ENCODE data around the gene CHDH.

The CHDH gene, protein sequence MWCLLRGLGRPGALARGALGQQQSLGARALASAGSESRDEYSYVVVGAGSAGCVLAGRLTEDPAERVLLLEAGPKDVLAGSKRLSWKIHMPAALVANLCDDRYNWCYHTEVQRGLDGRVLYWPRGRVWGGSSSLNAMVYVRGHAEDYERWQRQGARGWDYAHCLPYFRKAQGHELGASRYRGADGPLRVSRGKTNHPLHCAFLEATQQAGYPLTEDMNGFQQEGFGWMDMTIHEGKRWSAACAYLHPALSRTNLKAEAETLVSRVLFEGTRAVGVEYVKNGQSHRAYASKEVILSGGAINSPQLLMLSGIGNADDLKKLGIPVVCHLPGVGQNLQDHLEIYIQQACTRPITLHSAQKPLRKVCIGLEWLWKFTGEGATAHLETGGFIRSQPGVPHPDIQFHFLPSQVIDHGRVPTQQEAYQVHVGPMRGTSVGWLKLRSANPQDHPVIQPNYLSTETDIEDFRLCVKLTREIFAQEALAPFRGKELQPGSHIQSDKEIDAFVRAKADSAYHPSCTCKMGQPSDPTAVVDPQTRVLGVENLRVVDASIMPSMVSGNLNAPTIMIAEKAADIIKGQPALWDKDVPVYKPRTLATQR

DNA sequence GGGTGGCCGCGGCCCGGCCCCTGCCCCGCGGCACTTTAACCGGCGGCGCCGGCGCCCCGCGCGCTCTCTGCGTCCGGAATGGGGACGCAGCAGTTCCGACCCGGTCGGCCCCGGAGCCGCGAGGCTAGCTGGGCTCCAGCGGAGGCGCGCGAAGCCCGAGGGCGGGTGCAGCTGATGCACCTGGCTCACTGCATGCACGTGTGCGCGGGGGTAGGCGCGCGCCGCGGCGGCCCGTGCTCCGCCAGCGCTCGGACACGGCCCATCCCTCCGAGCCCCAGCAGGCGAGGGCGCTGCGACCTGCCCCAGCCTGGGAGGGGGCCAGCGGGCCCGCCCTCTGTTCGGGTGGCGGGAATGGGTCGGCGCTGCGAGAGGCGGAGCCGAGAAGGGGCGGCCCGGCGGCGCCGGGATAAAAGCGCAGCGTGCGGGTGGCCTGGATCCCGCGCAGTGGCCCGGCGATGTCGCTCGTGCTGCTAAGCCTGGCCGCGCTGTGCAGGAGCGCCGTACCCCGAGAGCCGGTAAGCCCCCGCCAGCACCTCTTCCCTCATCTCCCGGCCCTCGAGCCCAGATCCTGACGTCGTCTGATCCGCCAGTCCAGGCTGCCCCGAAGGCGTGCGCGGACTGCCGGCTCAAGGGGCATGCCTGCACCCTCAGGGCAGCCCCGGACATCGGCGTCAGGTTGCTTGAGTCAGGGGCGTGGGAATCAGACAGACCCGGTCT lies at the start of gene CHDH, which contains the start of gene IL17RB:
CHDH (minus strand) TSS at position 286 of the 717 bp plus-strand sequence. CDS start 22,411 bp downstream, outside the sequence.
IL17RB (plus strand) TSS at position 435 of the 717 bp plus-strand sequence; CDS start at position 456, 21 bp downstream.
- peak; percentile 52 for DNase-seq (ENCODE audit: low spot score)

DNA sequence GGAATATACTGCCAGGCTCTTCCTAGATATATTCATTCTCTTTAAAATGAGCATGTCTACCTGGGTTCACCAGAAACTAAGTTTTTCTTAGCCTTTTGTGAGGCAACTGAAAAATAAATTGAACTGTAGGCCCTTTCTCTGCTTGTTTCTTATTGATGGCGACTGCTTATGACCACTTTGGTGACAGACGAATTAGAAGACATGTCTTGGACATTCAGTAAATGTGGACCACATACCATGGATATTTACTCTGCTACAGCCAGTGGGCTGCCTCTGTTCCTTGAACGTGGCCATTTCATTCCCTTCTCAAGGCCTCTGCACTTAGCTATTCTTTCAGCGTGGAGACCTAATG lies 46.0 kb upstream of the CHDH start:
- DNase-seq (ENCODE audit: low spot score) = no peak

DNA sequence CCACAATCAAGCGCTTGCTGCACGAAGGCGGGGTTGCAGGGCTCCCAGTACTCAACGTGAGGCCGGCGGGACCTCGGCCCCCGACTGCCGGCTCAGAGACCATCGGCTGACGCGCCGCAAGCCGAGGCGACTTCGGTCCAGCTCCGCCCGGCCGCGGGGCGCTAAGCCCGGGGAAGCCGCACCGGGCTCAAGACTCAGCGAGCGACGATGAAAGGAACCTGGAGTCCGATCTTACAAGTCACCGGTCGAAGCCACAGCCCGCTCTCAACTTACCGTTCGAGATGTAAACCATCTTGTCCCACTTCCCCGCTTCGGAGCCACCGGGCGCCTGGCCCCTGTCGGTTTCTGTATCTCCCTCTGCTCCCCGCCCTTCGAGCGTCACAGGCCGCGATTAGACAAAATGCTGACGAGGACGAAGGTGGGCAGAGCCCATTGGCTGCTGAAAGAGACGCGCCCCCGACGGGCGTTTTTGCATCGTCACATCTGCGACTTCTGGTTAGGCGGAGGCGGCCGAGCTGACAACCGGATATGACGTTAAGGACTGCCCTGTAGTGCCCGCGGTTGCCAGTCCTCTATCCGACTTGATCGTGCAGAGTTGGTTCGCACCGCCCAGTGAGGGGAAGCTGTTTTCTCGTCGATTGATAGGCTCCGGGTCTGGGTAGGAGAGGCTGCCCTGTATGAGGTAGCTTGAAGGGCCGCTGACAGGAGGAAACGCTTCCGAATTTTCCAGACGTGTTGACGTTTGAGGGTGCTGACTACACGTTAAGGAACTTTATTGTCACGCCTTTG lies 45.5 kb upstream of the CHDH start, which contains the start of gene SELENOK:
SELENOK (minus strand) TSS at position 363 of the 789 bp plus-strand sequence.
- DNase-seq (ENCODE audit: low spot score) = peak; percentile 100

DNA sequence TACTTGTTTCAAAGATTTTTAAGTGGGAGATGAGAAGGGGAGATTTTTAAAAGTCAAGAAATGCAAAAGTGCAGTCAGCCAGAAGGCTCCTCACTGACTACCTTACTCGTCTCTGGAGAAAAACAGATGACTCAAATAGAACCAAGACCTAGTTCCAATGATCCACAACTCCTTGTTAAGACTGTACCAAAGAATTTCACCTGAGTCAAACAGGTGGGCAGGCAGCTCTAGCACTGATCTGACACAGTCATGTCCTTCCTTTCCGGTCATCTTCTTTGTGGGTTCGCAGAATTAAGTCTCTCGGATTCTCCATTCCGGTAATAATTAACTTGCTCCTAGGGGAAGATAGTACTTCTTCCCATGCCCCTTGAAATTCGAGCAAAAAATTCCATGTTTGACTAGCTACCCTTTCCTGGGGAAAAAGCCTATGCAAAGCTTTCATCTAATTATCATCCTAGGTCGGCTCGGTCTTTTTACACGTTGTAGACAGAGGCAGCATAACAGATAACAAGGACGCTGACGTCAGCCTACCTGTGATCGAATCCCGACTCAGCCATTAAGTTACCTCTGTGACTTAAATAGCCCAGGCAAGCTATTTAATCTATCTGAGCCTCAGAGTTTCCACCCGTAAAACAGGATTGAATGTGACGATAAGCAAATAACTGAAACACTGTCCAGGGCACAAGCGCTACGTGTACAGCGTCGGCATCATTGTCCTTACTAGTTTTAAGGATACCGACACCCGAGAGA lies 44.7 kb upstream of the CHDH start:
- DNase-seq (ENCODE audit: low spot score) = peak; percentile 40

DNA sequence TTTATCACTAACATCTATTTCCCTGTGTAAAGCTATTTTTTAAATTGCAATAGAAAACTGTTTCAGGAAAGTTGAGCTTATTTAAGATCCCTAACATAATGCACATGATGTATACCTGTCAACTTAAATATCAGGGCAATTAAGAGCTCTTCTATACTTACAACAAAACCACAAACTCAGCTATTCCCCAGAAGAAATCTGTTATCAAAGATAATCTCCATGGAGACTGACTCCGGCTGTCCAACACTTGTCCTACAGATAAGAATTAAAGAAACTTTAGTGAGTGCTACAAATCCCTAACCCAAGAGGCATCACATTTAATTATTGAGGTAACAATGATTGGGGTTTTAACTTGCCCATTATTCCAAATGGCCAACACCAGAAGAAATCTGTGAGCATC lies 42.0 kb upstream of the CHDH start:
- no peak for DNase-seq (ENCODE audit: low spot score)

DNA sequence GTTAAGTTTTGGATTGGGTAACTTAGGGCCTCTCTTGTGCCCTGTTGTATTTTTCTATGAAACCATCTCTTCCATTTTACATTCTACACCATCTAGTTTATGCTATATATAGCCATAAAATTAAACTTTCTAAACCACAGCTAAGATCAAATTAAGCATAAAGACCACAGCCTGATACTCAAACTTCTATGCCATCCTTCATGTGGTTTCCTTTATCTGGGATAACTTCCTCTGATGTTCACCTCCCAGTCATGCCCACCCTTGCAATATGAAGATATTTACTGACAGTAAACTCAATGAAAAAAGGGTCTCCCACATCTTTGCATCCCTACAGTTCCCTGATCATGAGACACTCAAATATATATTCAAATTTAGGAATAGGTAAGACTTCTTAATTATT lies 41.2 kb upstream of the CHDH start:
- no peak for DNase-seq (ENCODE audit: low spot score)

DNA sequence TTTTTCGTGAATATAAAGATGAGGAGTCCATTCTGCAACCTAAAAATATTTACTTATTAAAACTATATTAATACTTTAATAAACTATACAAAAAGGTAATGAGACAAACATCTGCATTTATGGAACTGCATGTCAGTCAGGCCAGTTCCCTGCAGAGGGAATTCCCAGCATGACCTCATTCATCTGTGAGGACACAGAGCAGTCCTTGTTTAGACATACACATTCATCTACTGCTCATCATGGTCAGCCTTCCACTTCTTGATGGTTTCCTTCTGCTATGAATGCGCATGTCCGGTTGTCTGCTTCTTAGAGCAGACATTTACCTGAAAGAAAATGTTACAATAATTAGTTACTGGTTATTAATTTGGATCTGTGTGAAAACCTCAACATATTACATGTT lies 39.0 kb upstream of the CHDH start:
- peak; percentile 77 for DNase-seq (ENCODE audit: low spot score)

DNA sequence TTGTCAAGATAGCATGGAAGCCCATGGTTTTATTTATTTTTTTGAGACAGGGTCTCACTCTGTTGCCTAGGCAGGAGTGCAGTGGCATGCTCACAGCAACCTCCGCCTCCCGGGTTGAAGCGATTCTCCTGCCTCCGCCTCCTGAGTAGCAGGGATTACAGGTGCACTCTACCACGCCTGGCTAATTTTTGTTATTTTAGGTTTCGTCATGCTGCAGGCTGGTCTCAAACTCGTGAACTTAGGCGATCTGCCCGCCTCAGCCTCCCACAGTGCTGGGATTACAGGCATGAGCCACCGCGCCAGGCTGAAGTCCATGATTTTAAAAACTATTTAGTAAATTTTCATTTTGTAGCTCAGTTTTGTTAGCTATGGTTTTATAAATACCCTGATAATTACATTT lies 38.4 kb upstream of the CHDH start:
- no peak for DNase-seq (ENCODE audit: low spot score)

DNA sequence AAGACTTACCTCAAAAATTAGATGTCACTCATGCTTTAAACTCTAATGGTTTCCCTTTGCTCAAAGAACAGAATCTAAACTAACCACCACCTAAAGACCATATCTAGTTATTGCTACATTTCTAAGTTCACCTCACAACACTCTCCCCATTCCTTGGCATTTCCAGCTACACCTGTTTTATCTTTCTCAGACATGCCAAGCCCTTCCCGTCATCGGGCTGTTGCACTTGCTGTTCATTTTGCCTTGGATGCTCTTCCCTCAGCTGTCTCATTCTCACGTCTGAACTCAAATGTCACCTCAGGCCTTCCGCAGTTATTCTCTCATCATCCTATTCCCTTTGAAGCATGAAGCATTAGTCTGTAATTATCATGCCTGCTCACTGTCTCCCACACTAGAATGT lies 36.8 kb upstream of the CHDH start:
- DNase-seq (ENCODE audit: low spot score) = no peak

DNA sequence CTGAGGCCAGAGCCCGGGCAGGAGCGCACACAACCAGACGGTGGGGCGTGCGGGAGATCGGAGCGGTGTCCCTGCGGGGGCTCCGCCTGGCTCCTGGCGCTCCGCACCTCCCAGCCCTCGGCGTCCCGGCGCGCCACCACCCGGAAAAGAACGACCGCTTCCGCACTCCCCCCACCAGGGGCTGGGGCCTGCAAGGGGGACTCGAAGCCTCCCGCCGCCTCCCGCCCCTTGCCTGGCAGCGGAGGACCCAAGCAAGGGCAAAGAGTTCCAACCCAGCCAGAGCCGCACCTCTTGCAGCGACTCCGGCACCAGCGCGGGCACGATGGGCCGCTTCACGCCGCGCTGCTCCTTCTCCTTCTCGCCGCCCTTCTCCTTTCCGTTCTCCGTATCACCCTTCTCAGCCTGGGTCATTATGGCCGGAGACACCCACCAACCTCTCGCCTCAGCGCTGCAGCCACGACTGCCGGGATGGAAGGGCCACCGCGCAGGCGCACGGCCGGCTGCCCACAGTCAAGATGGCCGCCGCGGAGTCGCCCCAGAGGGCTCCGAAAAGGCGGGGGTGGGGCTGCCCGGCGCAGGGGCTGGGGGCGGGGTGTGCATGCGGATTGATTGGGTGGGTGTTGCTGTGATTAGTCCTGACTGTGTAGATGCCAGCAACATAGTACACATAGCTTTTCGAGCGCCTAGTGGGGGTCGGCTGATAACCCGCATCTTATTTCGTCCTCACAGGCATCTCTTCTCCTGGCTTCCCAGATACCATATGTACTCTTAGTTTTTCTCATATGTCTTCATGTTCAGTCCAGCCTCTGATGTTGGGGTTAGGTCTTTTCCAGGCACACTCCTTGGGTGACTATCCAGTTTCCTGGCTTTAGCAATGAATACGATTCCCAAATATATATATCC lies 35.7 kb upstream of the CHDH start, which contains the start of gene ACTR8:
ACTR8 (minus strand) TSS at position 462 of the 903 bp plus-strand sequence; CDS start at position 411, 51 bp downstream.
- peak; percentile 75 for DNase-seq (ENCODE audit: low spot score)

DNA sequence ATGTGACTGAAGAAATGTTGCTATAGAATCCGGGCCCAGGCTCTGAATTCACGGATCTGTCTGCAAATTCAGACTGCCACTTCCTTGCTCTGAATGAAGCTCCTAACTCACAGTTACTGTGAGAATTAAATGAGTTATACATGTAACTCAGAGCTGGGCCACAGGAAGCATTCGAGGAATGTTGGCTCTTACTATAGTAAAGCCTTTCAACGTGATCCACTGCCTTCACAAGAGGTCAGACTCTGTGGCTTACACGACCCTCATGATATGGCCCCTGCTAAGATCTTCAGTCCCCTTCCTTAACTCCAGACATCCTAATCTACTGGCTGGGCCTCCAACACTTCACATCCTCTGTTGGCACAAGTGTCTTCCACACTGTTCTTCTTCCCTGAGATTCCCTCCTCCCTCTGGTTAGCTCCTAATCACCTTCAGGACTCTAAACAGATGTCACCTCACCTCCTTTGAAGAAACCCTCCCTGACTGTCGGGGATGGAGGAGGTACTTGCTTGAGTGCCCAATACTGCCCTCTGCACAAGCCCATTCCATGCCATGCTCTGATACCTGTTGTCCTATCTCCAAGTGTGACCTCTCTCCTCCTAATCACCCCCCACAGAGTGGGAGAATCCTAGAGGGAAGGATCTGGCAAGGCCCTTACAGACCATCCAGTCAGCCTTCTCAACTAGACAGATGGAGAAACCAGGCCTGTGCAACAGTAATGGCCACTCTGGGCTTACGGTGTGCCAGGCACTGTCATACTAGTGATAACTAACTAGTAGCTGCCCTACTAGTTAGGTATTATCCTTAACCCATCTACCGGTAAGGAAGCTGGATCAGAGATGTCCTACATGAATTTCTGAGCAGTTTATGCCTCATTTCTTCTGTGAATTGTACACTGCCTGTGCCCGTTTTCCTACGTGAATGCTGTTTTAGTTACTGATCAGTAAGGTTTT lies 34.5 kb upstream of the CHDH start:
- no peak for DNase-seq (ENCODE audit: low spot score)

DNA sequence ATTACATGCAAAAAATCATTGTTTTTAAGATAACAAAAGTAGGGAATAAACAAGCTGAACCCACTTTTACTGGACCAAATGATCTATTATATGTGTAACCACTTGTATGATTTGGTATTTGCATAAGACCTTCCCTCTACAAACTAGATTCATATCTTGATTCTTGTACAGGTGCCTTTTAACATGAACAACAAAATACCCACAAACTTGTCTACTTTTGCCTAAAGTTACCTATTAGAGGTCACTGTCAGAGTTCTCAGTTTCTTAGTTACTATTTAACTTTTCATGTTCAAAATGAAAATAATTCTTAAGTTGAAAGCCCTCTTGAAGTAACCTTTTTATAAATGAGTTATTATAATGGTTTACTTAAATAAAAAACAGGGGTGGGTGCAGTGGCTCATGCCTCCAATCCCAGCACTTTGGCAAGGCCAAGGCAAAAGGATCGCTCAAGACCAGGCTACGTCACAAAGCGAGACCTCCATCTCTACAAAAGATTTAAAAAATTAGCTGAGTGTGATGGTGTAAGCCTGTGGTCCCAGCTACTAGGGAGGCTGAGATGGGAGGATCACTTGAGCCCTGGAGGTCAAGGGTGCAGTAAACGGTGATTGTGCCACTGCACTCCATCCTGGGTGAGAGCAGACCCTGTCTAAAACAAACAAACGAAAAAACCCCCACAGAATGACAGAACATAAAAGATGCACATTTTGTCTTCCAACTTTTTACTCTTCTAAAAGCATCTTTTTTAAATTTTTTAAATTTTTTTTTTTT lies 19.7 kb upstream of the CHDH start:
- DNase-seq (ENCODE audit: low spot score) = no peak

DNA sequence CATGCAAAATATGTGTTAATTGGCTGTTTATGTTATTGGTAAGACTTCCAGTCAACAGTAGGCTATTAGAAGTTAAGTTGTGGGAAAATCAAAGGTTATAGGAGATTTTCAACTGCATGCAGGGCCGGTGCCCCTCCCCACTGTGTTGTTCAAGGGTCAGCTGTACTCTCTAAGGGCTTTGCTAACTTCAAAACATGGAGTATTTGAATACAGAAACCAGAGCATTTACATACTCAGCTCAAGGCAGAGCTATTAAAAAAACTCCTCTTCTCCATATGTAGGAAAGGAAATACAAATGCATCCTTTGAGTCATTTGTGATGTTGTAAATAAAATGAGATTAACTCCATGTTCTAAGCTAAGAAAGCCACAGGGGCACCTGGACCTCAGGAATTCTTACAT lies 16.9 kb upstream of the CHDH start:
- DNase-seq (ENCODE audit: low spot score) = no peak

DNA sequence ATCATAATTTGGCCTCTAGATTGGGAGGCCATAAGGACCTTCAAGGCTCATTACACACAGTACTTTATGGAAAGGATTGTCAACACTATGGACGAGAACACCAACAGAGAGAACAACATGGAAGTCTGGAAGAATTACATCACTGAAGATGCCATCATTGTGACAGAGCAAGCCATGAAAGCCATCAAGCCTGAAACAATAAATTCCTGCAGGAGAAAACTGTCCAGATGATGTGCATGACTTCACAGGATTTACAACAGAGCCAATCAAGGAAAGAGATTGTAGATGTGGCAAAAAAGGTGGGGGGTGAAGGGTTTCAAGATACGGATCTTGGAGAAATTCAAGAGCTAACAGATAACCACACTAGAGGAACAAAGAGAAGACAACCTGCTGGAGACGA lies 16.0 kb upstream of the CHDH start:
- no peak for DNase-seq (ENCODE audit: low spot score)

DNA sequence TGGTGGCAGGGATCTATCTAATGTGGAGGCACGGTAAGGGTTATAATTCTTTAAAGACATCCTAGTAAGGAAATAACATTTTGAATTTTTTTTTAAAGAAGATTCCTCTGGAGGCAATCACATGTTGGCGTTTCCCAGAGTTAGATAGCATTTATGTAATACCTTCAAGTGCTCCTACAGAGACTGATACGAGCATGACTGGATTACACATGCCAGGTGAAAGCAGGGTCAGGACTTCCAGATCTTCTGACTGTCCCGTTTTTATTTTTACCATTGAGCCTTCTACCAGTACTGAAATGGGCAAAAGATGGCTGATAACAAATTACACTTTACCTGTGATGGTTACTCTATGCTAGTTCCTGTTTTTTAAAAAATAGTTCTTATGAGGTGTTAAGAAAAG lies 14.0 kb upstream of the CHDH start:
- no peak for DNase-seq (ENCODE audit: low spot score)

DNA sequence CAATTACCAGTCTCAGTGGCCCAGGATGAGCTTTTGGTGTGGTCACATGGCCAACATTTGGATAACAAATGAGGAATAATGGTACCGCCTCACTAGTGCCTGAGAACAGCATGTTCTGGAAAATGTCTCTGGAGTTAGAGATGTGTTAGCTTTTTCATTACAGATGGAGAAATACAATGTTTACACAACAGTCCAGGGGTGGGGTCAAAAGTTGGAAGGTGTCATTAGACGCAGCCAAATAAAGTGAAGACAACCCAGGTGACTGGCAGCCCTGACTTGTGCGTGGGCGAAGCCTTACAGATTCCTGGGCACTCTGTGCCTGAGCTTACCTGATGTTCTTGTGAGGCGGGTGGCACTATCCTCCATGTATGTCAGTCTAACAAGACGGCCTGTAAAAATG lies 13.0 kb upstream of the CHDH start:
- DNase-seq (ENCODE audit: low spot score) = no peak

DNA sequence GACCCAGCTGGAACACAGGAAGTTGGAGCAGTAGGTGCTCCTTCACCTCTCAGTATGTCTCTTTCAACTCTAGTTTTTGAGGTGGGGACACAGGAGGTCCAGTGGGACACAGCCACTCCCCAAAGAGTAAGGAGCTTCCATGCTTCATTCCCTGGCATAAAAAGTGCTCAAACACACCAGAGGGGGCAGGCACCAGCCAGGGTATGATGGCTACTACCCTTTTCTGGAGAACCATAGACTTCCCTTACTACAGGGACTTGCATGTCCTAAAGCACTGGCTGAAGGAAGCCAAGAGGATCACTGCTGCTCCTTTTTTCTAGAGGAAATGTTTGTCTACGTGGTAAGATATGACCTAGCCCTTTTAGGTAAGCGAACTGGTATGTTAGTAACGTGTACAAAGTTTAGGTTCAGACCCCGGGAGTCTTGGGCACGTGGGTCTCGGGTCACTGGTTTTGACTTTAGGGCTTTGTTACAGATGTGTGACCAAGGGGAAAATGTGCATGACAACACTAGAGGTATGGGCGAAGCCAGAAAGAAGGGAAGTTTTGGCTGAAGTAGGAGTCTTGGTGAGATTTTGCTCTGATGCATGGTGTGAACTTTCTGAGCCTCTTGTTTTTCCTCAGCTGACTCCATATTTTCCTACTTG lies 12.0 kb upstream of the CHDH start:
- no peak for DNase-seq (ENCODE audit: low spot score)

DNA sequence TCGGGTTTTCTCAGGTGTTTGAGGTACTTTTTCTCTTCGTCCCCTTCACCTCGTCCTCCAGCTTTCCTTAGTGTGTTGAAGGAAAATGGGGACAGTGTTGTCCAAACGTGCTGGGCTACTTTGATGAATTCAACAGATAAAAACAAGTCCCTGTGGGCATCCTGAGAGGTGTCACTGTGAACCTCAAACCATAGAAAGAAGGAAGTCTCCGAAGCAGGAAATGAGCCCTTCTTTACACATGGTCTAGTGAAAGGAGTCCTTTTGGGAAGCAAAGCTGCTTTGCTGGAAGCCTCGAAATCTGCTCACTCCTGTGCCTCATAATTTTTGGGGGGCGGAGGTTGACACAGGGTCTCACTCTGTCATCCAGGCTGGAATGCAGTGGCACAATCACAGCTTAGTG lies 10.7 kb upstream of the CHDH start:
- no peak for DNase-seq (ENCODE audit: low spot score)
